ENCODE measurements around the gene ZNF530. TPM values are rescaled to one million over a fixed set of nuclear protein-coding genes. Genes with fewer than 3 reads are reported as not detected.

ZNF530 gene
- 2.7 and 4.5 TPM in 2 replicates for total RNA-seq

GRCh38 chr19:57599761-57600383 lies at the start of gene ZNF530:
Gene ZNF530, plus strand, starts transcription at chr19:57599885. Its CDS starts 4,461 bp downstream, at chr19:57604346.
- peak; percentile 90 for DNase-seq

- no peak for DNase-seq
Measured at GRCh38 chr19:57552432-57552831, 47.3 kb upstream of the ZNF530 start.

- DNase-seq = no peak
Measured at GRCh38 chr19:57557659-57558058, 42.0 kb upstream of the ZNF530 start.

GRCh38 chr19:57558525-57558924 lies 41.2 kb upstream of the ZNF530 start:
- DNase-seq = no peak

GRCh38 chr19:57559008-57559403 lies 40.7 kb upstream of the ZNF530 start:
- peak; percentile 32 for DNase-seq

GRCh38 chr19:57559404-57560025 lies 40.2 kb upstream of the ZNF530 start, which contains the start of gene ZNF550:
Gene ZNF550, minus strand, starts transcription at chr19:57559863. Its CDS starts 181 bp downstream, at chr19:57559682.
- DNase-seq = peak; percentile 91

- DNase-seq = peak; percentile 54
Measured at GRCh38 chr19:57560049-57560491, 39.6 kb upstream of the ZNF530 start.

GRCh38 chr19:57563547-57563946 lies 36.1 kb upstream of the ZNF530 start:
- no peak for DNase-seq

GRCh38 chr19:57566396-57567265 lies 33.1 kb upstream of the ZNF530 start:
- DNase-seq = peak; percentile 57

GRCh38 chr19:57570707-57571106 lies 29.0 kb upstream of the ZNF530 start:
- DNase-seq = no peak

- no peak for DNase-seq
Measured at GRCh38 chr19:57572415-57572947, 27.2 kb upstream of the ZNF530 start.

GRCh38 chr19:57576661-57577060 lies 23.0 kb upstream of the ZNF530 start:
- no peak for DNase-seq

GRCh38 chr19:57578487-57579205 lies 21.0 kb upstream of the ZNF530 start, which contains the start of gene ZNF416:
Gene ZNF416, minus strand, starts transcription at chr19:57578911. Its CDS starts 207 bp downstream, at chr19:57578704.
- peak; percentile 98 for DNase-seq

GRCh38 chr19:57583104-57583520 lies 16.6 kb upstream of the ZNF530 start:
- DNase-seq = no peak

GRCh38 chr19:57583521-57584416 lies 15.9 kb upstream of the ZNF530 start, which contains the start of gene ZIK1:
Gene ZIK1, plus strand, starts transcription at chr19:57584145. Its CDS starts 212 bp downstream, at chr19:57584357.
- DNase-seq = peak; percentile 78

- no peak for DNase-seq
Measured at GRCh38 chr19:57587529-57587928, 12.2 kb upstream of the ZNF530 start.

- DNase-seq = no peak
Measured at GRCh38 chr19:57599377-57599760, 316 bp upstream of the ZNF530 start.

GRCh38 chr19:57606931-57607330 lies 7.2 kb downstream of the ZNF530 start:
- no peak for DNase-seq

- no peak for DNase-seq
Measured at GRCh38 chr19:57611113-57611512, 11.4 kb downstream of the ZNF530 start.

- DNase-seq = peak; percentile 92
Measured at GRCh38 chr19:57613941-57614743, 14.5 kb downstream of the ZNF530 start, which contains the start of gene ZNF134. Gene ZNF134, plus strand, starts transcription at chr19:57614242. Its CDS starts 5,227 bp downstream, at chr19:57619469.
